Activated CD4-positive, alpha-beta T cell treated with anti-CD3 and anti-CD28 coated beads, Interleukin-10, Interleukin-2, amounts not matched to agents 100 ng/mL and 50 ng/mL, durations not matched to agents 16 hours and 8 hours (primary cell): ENCODE results near the gene SAFB.

ENCODE experiments used
- DNase-seq: peaks from one replicate; pipeline ENCODE4 v3.0.0-alpha.2; 2020

Gene SAFB

DNA sequence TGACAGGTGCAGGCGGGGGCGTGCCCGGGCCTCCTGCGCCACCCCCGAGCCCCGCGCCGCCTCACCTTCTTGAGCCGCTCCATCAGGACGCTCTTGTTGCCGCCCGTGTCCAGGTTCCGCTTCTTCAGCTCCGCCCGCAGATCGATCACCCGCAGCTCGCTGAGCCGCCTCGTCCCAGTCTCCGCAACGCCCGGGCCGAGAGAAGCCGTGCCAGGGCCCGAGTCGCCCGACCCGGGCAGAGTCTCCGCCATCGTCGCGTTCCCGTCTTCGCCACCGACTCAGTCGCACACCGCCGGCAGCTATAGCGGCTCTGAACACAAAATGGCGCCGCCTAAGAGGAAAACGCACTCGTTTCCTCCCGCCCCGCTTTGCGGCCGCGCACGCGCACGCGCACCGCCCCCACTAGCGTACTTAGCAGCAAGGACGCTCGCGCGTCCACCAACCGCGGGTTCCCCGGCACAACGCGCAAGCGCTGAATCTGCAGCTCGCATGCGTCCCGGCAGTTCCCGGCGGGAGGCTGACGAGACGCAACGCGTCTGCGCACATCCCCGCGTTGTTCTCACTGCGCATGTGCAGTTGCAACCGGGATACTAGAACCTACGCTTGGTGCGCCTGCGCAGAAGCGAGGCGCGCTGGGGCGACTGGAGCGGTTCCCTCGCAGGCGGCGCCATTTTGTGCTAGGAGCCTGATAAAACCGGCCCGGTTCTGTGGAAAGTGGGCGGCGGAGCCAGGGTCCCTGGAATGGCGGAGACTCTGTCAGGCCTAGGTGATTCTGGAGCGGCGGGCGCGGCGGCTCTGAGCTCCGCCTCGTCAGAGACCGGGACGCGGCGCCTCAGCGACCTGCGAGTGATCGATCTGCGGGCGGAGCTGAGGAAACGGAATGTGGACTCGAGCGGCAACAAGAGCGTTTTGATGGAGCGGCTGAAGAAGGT lies at the start of gene SAFB, which contains the start of gene SAFB2:
SAFB (plus strand) TSS at position 619 of the 932 bp plus-strand sequence; CDS start at position 742, 123 bp downstream.
SAFB2 (minus strand) TSS at position 312 of the 932 bp plus-strand sequence; CDS start at position 251, 61 bp downstream.
- peak; percentile 100 for DNase-seq

DNA sequence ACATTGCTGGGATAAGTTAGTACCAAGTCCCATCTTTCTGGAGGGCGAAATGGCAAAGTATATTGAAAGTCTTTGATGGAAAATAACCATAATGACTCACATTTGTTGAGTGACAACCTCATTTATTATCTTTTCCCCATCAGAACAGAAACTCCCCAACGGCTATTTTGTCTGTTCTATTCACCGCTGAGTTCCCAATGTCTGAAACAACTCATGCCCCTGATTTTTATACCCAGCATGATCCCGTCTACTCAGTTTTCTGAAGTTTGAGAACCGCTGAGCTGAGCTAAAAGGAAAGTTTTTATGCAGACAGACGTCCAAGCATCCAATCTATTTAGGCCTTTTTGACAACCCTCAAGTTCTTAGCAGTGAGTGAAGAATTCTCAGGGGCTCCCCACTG lies 47.3 kb upstream of the SAFB start:
- no peak for DNase-seq

DNA sequence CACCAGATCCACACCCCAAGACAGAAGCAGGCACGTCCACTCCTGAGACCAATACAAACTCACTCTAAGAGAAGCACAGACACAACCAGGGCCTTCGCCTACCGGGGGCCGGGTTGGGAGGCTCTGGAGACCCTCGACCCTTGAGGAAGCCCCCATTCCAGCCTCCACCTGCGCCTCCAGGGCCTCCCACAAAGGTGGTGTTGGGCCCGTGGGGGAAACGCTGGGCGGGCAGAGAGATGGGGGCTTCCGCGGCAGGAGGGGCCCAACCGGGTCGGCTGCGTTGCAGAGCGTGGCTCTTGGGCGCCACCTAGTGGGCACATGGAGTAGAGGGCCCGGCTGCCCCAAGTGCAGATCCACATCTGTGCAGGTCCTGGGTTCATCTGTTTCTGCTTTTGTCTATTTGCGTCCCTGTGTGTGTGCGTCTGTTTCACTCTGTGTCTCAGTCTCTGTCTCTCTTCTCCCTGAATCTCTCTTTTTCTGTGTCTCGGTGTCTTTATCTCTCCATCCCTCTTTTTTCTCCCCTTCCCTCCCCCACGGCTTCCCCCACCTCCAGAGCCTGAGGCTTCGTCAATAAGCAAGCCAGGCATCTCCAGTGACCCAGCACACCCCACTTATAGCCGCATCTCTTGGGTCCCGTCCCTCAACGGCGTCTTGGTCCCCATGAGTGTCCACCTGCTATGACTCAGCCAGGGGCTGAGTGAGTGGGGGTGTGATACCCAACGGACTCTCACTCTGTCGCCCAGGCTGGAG lies 44.6 kb upstream of the SAFB start:
- peak; percentile 74 for DNase-seq

DNA sequence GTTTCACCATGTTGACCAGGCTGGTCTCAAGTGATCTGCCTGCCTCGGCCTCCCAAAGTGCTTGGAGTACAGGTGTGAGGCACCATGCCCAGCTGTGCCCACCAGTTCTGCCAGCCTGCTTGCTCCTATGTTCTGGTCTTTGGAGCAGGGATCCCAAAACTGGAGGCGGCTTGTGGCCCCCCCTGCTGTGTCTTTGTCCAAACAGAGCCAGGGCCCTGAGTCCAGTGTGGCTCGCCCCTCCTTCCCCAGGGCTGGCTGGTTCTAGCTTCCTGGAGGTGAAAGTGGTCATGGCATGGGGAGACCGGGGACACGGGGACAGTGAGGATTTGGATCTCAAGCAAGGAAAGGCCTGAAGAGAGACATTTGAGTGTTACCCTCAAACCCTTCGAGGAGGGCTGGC lies 43.6 kb upstream of the SAFB start:
- DNase-seq = no peak

DNA sequence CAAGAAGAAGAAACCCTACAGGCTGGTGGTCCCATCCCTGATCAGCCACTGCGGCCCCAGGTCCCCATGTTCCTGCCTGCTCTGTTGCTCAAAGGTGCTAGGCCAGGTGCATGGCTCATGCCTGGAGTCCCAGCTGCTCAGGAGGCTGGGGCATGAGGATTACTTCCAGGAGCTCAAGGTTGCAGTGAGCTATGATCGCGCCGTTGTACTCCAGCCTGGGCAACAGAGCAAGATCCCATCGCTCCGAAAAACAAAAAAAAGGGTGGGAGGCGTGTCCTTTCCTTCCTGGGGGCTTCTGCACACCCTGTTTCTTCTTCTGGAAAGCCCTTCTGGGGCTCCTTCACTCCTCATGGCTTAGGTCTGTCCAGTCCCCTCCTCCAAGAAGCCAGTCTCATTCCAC lies 43.2 kb upstream of the SAFB start:
- DNase-seq = no peak

DNA sequence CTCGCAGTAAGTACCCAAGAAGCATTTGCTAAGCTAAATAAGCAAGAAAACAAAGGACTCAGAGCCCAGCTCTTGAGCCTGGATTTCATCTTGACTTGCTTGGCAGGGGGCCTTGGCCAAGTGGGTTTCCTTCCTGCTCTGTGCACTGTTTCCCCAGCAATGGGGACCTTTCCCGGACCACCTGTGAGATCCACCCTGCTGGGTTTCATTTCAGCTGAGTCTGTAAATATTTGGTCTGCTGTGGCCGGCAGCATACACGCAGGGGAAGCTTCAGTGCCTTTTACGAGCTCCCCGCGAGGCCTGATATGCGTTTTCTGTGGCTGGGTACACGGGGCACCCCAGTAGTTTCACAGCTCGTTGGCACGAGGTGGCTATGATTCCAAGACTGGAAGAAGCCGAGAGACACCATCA lies 42.7 kb upstream of the SAFB start:
- DNase-seq = no peak

DNA sequence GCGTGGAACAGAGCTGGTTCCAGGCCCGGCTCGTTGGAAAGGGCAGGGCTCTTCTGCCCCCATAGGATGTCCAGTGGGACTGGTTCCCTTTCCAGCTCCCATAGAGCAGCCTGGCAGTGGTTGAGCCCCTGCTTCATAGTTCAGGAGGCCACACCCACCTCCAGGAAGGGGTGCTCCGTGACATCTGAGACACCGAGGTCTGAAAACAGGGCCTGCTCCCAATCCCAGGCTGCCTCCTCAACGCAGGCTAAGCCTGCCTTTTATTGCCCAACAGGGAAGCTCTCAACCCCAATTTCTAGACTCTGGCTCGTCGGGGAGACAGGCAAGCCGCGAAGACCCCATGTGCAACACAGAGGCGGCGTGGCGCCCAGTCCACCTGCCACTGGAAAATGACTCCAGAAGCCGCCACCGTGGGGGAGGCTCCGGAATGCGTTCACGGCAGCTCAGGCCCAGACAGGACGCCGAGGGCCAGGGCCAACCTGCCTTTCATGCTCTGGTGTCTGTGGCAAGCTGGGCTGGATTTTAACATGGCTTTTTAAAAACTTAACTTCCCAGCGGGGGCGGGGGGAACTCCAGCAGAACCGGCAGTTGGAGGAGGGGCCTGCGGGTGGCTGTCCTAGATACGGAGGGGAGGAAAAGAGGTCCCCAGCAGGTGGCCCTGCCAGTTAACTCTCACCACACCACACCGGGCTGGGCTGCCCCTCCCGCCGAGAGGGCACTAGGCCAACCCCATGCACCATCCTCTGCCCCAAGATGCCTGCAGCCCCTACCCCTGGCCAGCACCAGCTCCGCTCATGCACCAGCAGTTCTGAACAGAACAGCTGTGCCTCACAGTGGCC lies 37.2 kb upstream of the SAFB start:
- peak; percentile 34 for DNase-seq

DNA sequence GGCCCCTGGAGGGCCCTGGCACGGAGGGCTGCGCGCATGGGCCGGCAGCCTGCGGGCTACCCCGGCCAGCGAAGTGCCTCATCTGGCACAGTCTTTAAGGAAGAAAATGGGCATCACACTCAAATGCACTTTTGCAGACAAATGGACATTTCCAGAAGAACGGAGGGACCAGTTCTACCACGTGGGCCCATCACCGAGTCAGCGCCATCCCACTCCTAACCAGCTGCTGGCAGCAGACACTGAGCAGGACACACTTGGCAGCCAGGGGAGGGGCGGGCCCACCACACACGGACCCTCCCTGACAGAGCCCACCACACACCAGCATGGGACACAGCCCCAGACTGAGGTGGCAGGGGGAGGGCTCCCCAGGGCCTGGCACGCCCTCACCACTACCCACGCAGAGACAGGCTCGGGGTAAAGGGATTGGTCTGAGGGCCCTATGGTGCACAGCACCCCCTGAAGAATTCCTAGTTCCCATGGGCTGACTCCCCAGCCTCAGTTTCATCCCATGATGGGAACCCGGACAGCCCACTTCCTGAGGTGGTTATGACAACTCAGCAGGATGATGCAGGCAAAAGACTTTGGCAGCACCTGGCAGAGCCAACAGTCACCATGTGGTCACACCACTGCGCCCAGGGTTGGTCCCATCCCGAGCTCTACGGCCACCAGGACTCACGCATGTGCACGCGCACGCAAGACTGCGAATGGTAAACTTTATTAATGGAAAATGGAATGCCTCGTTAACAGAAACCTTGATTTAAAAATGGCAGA lies 36.4 kb upstream of the SAFB start:
- peak; percentile 10 for DNase-seq

DNA sequence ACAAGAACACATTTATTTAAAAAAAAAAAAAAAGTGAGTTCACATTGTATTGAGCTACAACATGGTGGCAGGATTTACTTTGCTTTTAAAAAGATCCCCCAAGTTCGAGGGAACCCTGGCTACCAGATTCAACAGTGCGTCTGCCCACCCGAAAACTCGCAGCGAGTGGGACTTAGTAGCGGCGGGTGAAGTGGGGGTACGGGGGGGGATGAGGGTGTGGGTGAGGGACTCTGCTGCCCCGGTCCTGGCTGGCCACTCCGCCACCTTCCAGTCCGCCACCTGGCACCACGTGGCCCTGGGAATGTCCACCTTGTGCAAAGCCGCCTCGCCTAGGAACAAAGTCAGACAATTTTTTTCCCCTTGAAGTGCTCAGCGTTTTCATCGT lies 35.8 kb upstream of the SAFB start:
- DNase-seq = no peak

DNA sequence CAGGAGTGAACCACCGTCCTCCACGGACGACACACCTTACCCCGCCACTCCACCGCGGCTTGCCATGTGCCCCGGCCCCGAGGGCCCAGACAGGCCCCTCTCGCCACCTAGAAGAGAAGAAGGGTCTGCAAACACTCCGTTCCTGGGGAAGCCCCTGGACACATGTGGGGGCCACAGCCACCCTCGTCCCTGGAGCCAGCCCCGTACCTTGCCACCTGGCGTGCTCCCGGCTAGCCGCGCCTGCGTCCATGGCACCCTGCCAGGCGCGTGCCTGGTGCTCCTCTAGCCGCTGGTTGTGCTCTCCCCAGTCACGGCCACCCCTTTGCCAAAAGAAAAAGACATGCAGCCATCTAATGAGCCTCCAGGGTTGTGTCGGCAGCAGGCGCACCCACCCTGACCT lies 35.2 kb upstream of the SAFB start:
- DNase-seq = no peak

DNA sequence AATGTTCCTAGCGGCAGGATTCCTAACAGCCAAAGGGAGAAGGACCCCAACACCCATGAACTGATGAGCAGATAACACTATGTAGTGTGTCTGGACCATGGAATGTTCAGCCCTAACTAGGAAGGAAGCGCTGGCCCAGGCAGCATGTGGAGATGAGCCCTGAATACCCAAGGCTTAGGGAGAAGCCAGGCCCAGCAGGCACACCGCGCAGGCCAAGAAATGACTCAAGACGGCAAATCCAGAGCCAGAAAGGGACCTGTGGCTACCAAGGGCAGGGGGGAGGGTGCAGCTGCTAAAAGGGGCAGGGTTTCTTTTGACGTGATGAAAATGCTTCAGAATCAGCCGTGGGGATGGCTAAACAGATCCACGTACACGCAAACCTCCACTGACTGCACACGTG lies 34.4 kb upstream of the SAFB start:
- no peak for DNase-seq

DNA sequence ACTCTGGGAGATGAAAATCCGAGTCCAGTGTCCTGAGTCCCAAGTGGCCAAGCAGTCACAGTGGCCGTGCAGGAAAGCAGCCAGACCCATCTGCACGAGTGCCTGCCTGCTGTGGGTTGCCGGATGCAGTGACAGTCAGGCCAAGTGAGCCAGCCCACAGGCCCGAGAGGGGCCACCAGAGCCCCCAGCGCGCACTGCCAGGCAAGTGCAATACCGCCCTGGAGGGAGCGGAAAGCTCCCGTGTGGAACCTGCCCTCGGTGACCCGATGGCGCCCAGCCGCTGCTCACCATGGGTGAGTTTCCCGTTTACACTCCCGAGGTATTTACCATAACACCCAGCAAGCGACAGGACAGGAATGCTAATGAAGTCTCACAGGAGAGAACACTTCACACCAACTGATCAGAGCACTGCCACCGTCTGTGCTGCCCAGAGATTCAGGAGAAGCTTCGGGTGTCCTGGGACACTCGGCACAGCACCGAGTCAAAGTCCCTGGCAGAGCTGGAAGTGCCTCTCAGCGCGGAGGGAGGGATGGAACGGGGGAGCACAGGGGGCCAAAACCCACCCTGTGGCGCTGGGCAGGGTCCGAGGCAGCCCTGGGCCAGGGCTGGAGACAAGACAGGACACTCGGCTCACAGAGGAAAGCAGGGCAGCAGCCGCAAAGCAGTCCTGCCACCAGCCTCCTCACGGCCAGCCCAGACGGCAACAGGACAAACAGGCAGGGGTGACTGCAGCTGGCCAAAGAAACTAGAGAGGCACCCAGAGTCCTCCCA lies 33.8 kb upstream of the SAFB start:
- no peak for DNase-seq

DNA sequence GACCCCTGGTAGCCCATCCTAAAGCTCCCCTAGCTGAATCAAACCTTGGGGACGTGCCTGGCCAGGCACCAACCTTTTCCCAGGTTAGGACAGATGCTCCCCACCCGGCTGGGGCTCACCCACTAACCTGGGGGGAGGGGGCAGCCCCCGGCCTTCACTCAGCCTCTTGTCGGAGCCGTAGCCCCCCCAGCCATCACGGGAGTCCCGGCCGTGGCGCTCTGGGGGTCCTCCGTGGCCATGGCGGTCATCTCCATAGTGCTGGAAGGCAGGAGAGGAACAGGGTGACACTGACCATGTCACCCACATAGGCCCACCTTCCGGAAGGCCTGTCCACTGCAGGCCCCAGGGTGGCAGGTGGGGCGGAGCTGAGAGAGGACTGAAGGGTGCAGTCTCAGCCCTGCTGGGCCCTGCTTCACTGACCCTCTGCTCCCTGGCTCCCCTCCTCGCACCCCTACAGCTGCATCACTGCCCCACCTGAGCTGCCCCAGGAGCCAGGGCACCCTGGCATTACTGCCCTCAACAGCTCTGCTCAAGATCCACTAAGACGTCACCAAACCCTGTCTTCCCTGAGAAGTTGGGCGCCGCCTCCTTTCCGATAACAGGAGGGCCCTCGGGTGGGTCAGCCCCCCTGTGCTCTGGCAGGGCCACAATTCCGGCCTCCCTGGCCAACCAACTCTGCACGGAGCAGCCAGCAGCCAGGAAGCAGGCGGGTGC lies 32.6 kb upstream of the SAFB start:
- no peak for DNase-seq

DNA sequence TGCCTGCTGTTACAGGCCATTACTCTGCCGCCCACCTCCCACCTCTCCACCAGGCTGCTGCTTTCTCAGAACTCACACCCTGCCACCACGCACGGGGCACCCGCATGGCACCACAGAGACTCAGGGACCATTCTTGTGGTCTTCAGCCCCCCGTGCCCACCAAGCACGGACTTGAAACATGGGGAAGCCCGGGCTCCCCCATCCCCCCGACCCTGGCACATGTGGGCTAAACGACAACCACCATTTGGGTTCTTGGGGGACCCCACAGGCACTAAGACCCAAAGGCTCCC lies 32.1 kb upstream of the SAFB start:
- no peak for DNase-seq

DNA sequence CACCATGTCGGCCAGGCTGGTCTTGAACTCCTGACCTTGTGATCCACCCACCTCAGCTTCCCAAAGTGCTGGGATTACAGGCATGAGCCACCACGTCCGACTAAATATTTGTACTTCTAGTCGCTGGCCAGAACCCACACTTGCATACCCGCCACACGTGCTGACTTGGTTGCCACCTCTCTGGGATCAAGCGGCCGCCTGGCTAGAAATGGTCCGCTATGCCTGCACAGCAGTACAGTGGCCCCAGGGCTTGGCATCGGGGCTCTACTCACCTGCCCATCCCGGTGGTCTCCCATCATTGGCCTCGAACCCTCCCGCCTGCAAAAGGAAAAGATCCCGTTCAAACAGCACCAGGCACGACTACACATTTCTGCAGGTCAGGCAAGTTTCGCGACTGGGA lies 31.4 kb upstream of the SAFB start:
- no peak for DNase-seq

DNA sequence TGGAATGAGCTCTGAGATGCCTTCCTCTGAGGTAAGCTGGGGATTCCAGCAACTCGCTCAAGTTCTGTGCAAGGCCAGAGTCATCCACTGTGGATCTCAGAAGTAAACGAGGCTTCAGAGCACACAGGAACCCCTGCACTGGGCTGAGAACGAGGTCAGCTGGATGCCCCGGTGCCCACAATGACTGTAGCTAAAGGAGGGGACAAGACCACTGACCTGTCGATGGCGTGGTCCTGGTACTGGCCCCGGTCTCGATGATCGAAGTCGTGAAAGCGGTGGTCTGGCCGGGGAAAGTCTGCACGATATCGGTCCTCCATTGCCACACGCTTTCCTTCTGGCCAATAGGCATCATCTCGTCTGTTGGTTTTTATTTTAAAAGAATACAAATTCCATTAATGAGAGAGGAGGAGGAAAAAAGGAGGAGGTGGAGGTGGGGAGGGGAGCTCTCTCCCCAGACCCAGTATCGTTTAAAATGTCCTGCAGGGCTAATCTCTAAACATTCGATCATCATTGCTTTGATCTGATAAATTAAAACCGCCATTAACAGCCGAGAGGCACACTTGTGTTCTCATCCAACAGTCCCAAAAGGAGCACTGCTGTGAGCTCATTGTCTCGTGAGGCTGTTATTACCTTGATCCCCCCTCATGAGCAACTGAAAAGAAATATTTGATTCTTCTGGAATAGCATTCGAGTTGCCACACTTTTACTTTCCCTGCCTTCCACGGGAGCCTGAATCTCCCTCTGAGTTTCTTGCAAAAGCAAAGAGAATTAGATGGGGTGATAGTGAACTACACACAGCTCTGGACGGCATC lies 30.1 kb upstream of the SAFB start:
- no peak for DNase-seq

DNA sequence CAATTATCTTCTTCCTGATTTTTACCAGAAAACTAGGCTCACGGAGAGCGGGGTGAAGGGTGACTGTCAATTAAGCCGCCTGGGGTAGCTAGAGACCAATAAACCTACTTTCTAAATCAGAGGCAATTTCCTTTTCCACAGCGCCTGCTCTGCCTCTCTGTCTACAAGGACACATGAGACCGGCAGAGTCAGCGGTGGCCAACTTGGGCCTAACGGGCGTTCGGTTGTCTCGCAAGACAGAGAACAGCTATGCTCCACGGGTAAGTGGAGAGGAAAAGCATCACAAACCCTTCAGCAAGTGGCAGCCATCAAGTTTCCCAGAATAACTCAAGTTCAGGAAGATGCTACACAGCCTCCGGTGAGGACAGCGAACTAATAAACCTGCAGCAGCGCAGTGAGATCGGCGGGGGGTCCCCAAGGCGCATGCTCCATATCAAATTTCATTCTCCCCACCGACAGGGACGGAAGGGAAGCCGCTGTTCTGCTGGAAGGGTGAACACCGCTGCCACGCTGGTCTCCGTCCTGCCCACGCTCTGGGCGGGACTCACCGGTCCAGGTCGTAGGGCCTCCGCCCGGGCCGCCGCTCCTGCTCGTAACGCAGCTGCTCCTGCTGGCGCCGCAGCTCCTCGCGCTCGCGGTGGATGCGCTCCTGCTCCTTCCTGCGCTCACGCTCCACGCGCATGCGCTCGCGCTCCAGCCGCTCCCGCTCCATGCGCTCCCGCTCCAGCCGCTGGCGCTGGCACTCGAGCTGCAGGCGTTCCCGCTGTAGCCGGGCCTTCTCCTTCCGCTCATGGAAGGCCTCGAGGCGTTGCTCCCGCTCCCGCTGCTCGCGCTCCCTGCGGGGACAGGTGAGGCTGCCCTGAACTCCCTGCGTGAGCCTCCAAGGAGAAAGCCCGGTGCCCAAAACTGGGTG lies 29.3 kb upstream of the SAFB start:
- DNase-seq = no peak

DNA sequence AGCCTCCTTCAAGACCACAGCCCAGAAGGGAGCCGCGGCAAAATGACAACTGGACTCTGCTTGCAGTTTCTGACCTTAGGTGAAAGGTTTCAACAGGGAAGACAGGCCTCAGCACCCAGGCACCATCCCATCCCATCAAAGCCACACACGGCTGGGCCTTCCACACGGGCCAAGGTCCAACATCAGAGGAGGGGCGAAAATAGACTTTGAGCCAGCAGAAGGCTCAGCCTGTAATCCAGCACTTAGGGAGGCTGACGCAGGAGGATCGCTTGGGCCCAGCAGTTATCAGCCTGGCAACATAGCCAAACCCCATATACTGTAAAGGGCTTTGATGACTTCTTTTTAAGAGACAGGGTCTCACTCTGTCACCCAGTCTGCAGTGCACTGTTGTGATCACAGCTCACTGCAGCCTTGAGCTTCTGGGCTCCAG lies 28.3 kb upstream of the SAFB start:
- DNase-seq = no peak

DNA sequence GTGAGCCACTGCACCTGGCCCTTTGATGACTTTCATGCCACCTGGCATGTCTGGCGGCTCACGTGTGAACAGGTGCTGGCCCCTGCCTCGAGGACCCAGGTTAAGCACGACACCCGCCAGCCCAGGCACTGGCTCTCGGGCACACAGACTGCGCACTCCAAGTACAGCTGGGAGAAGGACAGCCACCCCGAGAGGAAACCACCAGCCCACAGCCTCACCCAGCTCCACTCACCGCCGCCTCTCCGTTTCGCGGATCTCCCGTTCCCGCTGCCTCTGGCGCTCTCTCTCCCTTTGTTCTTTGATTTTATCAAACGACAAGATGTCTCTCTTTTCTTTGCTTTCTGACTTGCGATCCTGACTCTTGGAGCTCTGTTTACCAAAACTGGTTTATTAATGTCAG lies 27.8 kb upstream of the SAFB start:
- no peak for DNase-seq
